ENCODE results near the gene BMP7. TPM values are rescaled to one million over a fixed set of nuclear protein-coding genes. Genes with fewer than 3 reads are reported as not detected.

BMP7 gene
- total RNA-seq, 3 donors from 2014 or later = 1.7 to 2.8 (median 2.0) TPM

DNA sequence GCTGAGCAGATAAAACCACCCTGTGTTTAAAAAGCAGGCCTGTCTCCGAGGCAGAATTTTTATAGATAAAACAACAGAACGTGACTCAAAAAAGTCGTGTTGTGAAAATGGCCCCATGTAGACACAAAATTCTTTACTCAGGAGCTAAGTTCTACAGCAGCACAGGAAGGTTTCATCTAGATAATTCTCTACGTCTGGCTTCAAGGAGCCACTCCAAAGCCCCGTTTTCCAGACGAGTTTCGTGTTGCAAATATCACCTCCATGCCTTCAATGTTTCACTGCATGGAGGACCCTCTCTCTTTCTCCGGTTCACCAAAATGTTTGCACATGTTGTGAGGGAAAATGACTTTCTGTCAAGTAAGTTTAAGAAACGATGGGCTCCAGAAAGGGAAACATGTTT, 12.0 kb upstream of the BMP7 start:
- Histone ChIP-seq H3K4me3 (no peak overlapping the region), H3K9me3 (no peaks in the 10 kb centered on the region), H3K36me3 (ENCODE audit: low read depth) (no peaks in the 10 kb centered on the region), H3K4me1 (ENCODE audit: low read depth) (no peaks in the 10 kb centered on the region)
- no peak for DNase-seq
- intact Hi-C loops (cut with DNase I, micrococcal nuclease) = no loop called here
- no peak for ATAC-seq
- TF ChIP-seq, protein P1, sequence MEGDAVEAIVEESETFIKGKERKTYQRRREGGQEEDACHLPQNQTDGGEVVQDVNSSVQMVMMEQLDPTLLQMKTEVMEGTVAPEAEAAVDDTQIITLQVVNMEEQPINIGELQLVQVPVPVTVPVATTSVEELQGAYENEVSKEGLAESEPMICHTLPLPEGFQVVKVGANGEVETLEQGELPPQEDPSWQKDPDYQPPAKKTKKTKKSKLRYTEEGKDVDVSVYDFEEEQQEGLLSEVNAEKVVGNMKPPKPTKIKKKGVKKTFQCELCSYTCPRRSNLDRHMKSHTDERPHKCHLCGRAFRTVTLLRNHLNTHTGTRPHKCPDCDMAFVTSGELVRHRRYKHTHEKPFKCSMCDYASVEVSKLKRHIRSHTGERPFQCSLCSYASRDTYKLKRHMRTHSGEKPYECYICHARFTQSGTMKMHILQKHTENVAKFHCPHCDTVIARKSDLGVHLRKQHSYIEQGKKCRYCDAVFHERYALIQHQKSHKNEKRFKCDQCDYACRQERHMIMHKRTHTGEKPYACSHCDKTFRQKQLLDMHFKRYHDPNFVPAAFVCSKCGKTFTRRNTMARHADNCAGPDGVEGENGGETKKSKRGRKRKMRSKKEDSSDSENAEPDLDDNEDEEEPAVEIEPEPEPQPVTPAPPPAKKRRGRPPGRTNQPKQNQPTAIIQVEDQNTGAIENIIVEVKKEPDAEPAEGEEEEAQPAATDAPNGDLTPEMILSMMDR (IDR thresholded peaks at IDR 0.05) = no peak

DNA sequence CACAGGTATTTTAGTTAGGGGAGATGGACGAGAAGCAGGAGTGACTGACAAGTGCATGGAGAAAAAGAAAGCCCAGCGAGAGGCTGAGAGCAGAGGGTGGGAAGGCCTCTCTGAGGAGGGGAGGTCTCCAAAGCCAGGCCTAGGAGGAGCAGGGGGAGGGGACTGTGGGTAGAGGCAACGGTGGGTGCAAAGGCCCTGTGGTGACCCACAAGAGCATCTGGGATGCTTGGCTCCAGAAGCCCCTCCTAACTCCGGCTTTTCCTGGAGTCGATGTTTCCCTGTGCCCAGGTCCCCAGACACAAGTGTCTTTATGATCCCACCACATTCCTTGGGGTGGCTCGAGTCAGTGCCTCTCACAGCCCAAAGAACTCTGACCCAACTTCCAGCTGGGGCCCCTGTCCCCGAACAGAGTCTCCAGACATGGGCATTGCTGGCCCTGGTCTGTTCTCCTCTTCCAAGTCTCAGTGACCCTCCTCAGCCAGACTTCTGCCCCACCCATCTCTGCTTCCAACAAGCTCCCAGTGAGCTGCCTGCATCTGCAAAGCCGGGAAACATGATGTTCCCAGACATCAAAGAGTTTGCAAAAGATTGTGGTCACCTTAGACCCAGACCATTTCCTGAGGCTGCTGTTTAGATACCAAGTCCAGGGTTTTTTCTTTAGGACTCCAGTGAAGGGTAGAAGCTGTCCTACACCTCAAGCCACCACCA, 11.1 kb upstream of the BMP7 start:
- DNase-seq (no peak), ATAC-seq (no peak)
- Histone ChIP-seq H3K4me3 (no peak overlapping the region), H3K4me1 (ENCODE audit: low read depth) (no peaks in the 10 kb centered on the region), H3K9me3 (no peaks in the 10 kb centered on the region), H3K36me3 (ENCODE audit: low read depth) (no peaks in the 10 kb centered on the region)
- TF ChIP-seq, protein P1 (IDR thresholded peaks at IDR 0.05) = no peak
- intact Hi-C loops (cut with DNase I, micrococcal nuclease) = no loop called here

DNA sequence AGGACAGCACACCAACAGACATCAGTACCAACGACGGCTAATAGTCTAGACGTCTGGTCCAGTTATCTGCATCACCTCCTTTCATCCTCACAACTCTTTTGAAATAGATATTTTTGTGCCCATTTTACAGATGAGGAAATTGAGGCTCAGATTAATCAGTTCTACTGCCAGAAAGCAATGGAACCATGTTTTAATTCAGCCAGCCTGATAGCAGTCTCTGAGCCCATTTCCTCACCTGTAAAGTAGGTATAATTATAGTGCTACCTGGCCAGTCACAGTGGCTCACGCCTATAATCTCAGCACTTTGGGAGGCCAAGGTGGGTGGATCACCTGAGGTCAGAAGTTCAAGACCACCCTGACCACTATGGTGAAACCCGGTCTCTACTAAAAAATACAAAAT, 9.8 kb upstream of the BMP7 start:
- H3K36me3 ChIP-seq (ENCODE audit: low read depth) = no peaks in the 10 kb centered on the region
- ATAC-seq = no peak
- no peak for DNase-seq
- no peak overlapping the region for H3K4me3 ChIP-seq
- H3K9me3 ChIP-seq = no peaks in the 10 kb centered on the region
- TF ChIP-seq, protein P1 (IDR thresholded peaks at IDR 0.05) = no peak
- no peaks in the 10 kb centered on the region for H3K4me1 ChIP-seq (ENCODE audit: low read depth)
- intact Hi-C loops (cut with DNase I, micrococcal nuclease) = no loop called here

GRCh38 chr20:57275813-57276212, 9.4 kb upstream of the BMP7 start:
- TF ChIP-seq, protein P1 (IDR thresholded peaks at IDR 0.05) = no peak
- H3K9me3 ChIP-seq = no peaks in the 10 kb centered on the region
- intact Hi-C loops (cut with DNase I, micrococcal nuclease) = no loop called here
- H3K36me3 ChIP-seq (ENCODE audit: low read depth) = no peaks in the 10 kb centered on the region
- no peaks in the 10 kb centered on the region for H3K4me1 ChIP-seq (ENCODE audit: low read depth)
- ATAC-seq = no peak
- DNase-seq = no peak
- H3K4me3 ChIP-seq = no peak overlapping the region

GRCh38 chr20:57275334-57275733, 8.9 kb upstream of the BMP7 start:
- TF ChIP-seq, protein P1 (IDR thresholded peaks at IDR 0.05) = no peak
- Histone ChIP-seq H3K4me1 (ENCODE audit: low read depth) (no peaks in the 10 kb centered on the region), H3K9me3 (no peaks in the 10 kb centered on the region), H3K36me3 (ENCODE audit: low read depth) (no peaks in the 10 kb centered on the region), H3K4me3 (no peak overlapping the region)
- ATAC-seq = no peak
- intact Hi-C loops (cut with DNase I, micrococcal nuclease) = no loop called here
- no peak for DNase-seq

- DNase-seq (no peak), ATAC-seq (no peak)
- H3K4me3 ChIP-seq = no peak overlapping the region
- no peaks in the 10 kb centered on the region for H3K36me3 ChIP-seq (ENCODE audit: low read depth)
- H3K9me3 ChIP-seq = no peaks in the 10 kb centered on the region
- intact Hi-C loops (cut with DNase I, micrococcal nuclease) = no loop called here
- TF ChIP-seq, protein P1 (IDR thresholded peaks at IDR 0.05) = no peak
- no peaks in the 10 kb centered on the region for H3K4me1 ChIP-seq (ENCODE audit: low read depth)
These were observed 8.4 kb upstream of the BMP7 start for GRCh38 chr20:57274846-57275245.

Measured in mucosa of descending colon (tissue), 3 donors.